ENCODE measurements around the gene CEACAM3.

Gene CEACAM3

GRCh38 chr19:41847351-41848105 is 51.1 kb downstream of the CEACAM3 start:
- no peak for DNase-seq

- DNase-seq = no peak
These were observed 52.3 kb downstream of the CEACAM3 start for GRCh38 chr19:41848666-41849065.

GRCh38 chr19:41849067-41849466 is 52.7 kb downstream of the CEACAM3 start:
- DNase-seq = no peak

- no peak for DNase-seq
These were observed 54.0 kb downstream of the CEACAM3 start for GRCh38 chr19:41850381-41850780.

- no peak for DNase-seq
These were observed 55.1 kb downstream of the CEACAM3 start for GRCh38 chr19:41851456-41851855.

GRCh38 chr19:41853344-41853743 is 57.0 kb downstream of the CEACAM3 start:
- no peak for DNase-seq

GRCh38 chr19:41853768-41854167 is 57.4 kb downstream of the CEACAM3 start:
- DNase-seq = no peak

GRCh38 chr19:41859213-41859617 is 62.8 kb downstream of the CEACAM3 start:
- no peak for DNase-seq

GRCh38 chr19:41859618-41860418 is 63.4 kb downstream of the CEACAM3 start, which contains the start of gene RPS19:
TSS of gene RPS19 (plus strand) at chr19:41860255. CDS start at chr19:41860775, 520 bp downstream.
- peak; percentile 98 for DNase-seq

GRCh38 chr19:41860419-41861115 is 64.2 kb downstream of the CEACAM3 start:
- DNase-seq = no peak

All from DMS79 treated with DMSO at 0.1 percent for 48 hours (cell line).